H1 (cell line): ENCODE data around the gene CSAG2. TPM values are rescaled to one million over a fixed set of nuclear protein-coding genes. Genes with fewer than 3 reads are reported as not detected.
"Not testable (repeated sequence)": the region's sequence is repeated elsewhere in the genome, so short reads cannot be mapped to it uniquely, and the experiment has no call there.

Source experiments
- CTCF ChIA-PET: fragments of 300-600 bp; sonication (Branson Sonifier 250); formaldehyde crosslinking; loops from one replicate; lab custom pipeline; 2021; ENCODE audit not compliant: partially characterized antibody; lab: Charles Lee
- POLR2A ChIA-PET: fragments of 300-600 bp; sonication (Branson Sonifier 250); formaldehyde crosslinking; loops from one replicate; lab custom pipeline; 2021; ENCODE audit warnings: inconsistent platforms; ENCODE audit not compliant: partially characterized antibody; lab: Charles Lee
- DNase-seq, 2 experiments: peaks; one replicate each; pipeline versions ENCODE4 v3.0.0 to v3.0.0-alpha.2; 2010 to 2022; ENCODE audit warnings: low spot score in 2 of 2, low read depth in 1 of 2, mixed read lengths in 1 of 2
- FAIRE-seq: peaks from 2 replicates; lab custom pipeline; 2011; peaks lifted over from hg19 to GRCh38; lab: Jason Lieb, UNC
- H2AFZ ChIP-seq: 2 replicates; pipeline ENCODE4 v1.8.1; 2012; ENCODE audit warnings: low read length, inconsistent platforms
- H2AK5ac ChIP-seq: 2 replicates; pipeline ENCODE4 v1.6.1; 2013; ENCODE audit warnings: low read depth, low read length
- H2BK120ac ChIP-seq: replicated peaks from 2 replicates; pipeline ENCODE3; 2013; ENCODE audit warnings: low read depth, low read length, inconsistent platforms
- H2BK12ac ChIP-seq: 2 replicates; pipeline ENCODE4 v1.6.1; 2013; ENCODE audit warnings: low read depth, low read length
- H2BK15ac ChIP-seq: 2 replicates; pipeline ENCODE4 v1.6.1; 2013; ENCODE audit warnings: low read length
- H2BK20ac ChIP-seq: 2 replicates; pipeline ENCODE4 v1.6.1; 2013; ENCODE audit warnings: low read length
- H2BK5ac ChIP-seq: 2 replicates; pipeline ENCODE4 v1.6.1; 2013; ENCODE audit warnings: low read depth, low read length
- H3K14ac ChIP-seq: 2 replicates; pipeline ENCODE4 v1.6.1; 2013; ENCODE audit warnings: inconsistent platforms; ENCODE audit not compliant: insufficient read length
- H3K18ac ChIP-seq: 2 replicates; pipeline ENCODE4 v1.6.1; 2013; ENCODE audit warnings: low read length; ENCODE audit errors: extremely low read depth
- H3K23ac ChIP-seq: 2 replicates; pipeline ENCODE4 v1.6.1; 2013; ENCODE audit warnings: inconsistent platforms; ENCODE audit not compliant: insufficient read length
- H3K23me2 ChIP-seq: 2 replicates; pipeline ENCODE4 v1.6.1; 2013; ENCODE audit warnings: low read depth, low read length
- H3K27ac ChIP-seq: 2 replicates; pipeline ENCODE4 v1.6.1; 2011; ENCODE audit warnings: low read depth, low read length, inconsistent platforms
- H3K27me3 ChIP-seq, 4 experiments: replicated peaks in 1 of 4; 1 replicate in 1 of 4; 2 replicates in 3 of 4; pipeline versions ENCODE4 v1.6.1 to v1.8.1; 2011 to 2013; ENCODE audit warnings: low read length in 3 of 4, mild to moderate bottlenecking in 3 of 4, inconsistent platforms in 2 of 4, mixed read lengths in 2 of 4, moderate library complexity in 1 of 4; ENCODE audit not compliant: control insufficient read depth in 3 of 4, insufficient read depth in 3 of 4; ENCODE audit errors: extremely low read depth in 1 of 4
- H3K36me3 ChIP-seq, 4 experiments: 2 replicates each; pipeline versions ENCODE4 v1.6.1 to v1.8.1; 2011 to 2013; ENCODE audit warnings: mild to moderate bottlenecking in 4 of 4, low read length in 3 of 4, moderate library complexity in 2 of 4, control low read depth in 1 of 4, inconsistent platforms in 1 of 4; ENCODE audit not compliant: insufficient read depth in 4 of 4, control insufficient read depth in 2 of 4
- H3K4ac ChIP-seq: replicated peaks from 2 replicates; pipeline ENCODE3; 2013; ENCODE audit warnings: low read length, low read depth, mixed read lengths, inconsistent platforms; ENCODE audit not compliant: insufficient read length
- H3K4me1 ChIP-seq, 4 experiments: replicated peaks in 1 of 4; 1 replicate in 1 of 4; 2 replicates in 3 of 4; pipeline versions ENCODE4 v1.6.1 to v1.8.1; 2011 to 2013; ENCODE audit warnings: low read length in 3 of 4, inconsistent platforms in 2 of 4, mixed read lengths in 1 of 4; ENCODE audit not compliant: insufficient read depth in 4 of 4, control insufficient read depth in 3 of 4
- H3K4me2 ChIP-seq, 2 experiments: 2 replicates each; pipeline versions ENCODE4 v1.6.1 to v1.8.1; 2011 to 2013; ENCODE audit warnings: low read depth in 2 of 2, low read length in 2 of 2, control low read depth in 1 of 2, inconsistent platforms in 1 of 2, mild to moderate bottlenecking in 1 of 2; ENCODE audit not compliant: insufficient read depth in 1 of 2
- H3K4me3 ChIP-seq, 4 experiments: fragments of 200-600, 300-600 bp in 1 of 4; sonication (generic), shearing (Covaris generic), sonication (Bioruptor Twin) in 1 of 4; 2 replicates each; pipeline versions ENCODE4 v1.5.1 to v1.8.1; 2011 to 2016; ENCODE audit warnings: low read length in 4 of 4, low read depth in 3 of 4, control low read depth in 2 of 4, inconsistent platforms in 2 of 4, mild to moderate bottlenecking in 2 of 4, mixed read lengths in 1 of 4, moderate library complexity in 1 of 4; ENCODE audit not compliant: insufficient read depth in 2 of 4; ENCODE audit errors: extremely low read depth in 1 of 4
- H3K56ac ChIP-seq: replicated peaks from 2 replicates; pipeline ENCODE3; 2013; ENCODE audit warnings: low read depth, mild to moderate bottlenecking, mixed read lengths, low read length, inconsistent platforms; ENCODE audit not compliant: insufficient read length
- H3K79me1 ChIP-seq: 2 replicates; pipeline ENCODE4 v1.6.1; 2013; ENCODE audit warnings: low read depth, low read length, control low read depth
- H3K79me2 ChIP-seq, 2 experiments: 2 replicates each; pipeline versions ENCODE4 v1.6.1 to v1.8.1; 2012 to 2013; ENCODE audit warnings: low read length in 2 of 2, mild to moderate bottlenecking in 2 of 2, inconsistent platforms in 1 of 2; ENCODE audit not compliant: insufficient read depth in 2 of 2, control insufficient read depth in 1 of 2
- H3K9ac ChIP-seq, 4 experiments: replicated peaks in 1 of 4; 1 replicate in 1 of 4; 2 replicates in 3 of 4; pipeline versions ENCODE4 v1.6.1 to v1.8.1; 2011 to 2013; ENCODE audit warnings: low read depth in 3 of 4, low read length in 3 of 4, control low read depth in 2 of 4, mild to moderate bottlenecking in 2 of 4, moderate library complexity in 2 of 4, inconsistent platforms in 1 of 4; ENCODE audit errors: extremely low read depth in 1 of 4
- H3K9me3 ChIP-seq, 2 experiments: 2 replicates each; pipeline versions ENCODE4 v1.6.1 to v1.8.1; 2012 to 2013; ENCODE audit warnings: mild to moderate bottlenecking in 2 of 2, moderate library complexity in 2 of 2, control low read depth in 1 of 2, inconsistent platforms in 1 of 2, low read depth in 1 of 2, low read length in 1 of 2, mixed read lengths in 1 of 2; ENCODE audit not compliant: insufficient read depth in 2 of 2
- H4K20me1 ChIP-seq, 2 experiments: replicated peaks in 1 of 2; 2 replicates each; pipeline versions ENCODE3 to v1.8.1; 2011 to 2013; ENCODE audit warnings: inconsistent platforms in 2 of 2, low read length in 2 of 2, mild to moderate bottlenecking in 1 of 2; ENCODE audit not compliant: insufficient read depth in 2 of 2, control insufficient read depth in 1 of 2
- H4K5ac ChIP-seq: 2 replicates; pipeline ENCODE4 v1.6.1; 2013; ENCODE audit warnings: low read length, low read depth, mixed read lengths, inconsistent platforms; ENCODE audit not compliant: insufficient read length
- H4K8ac ChIP-seq: 2 replicates; pipeline ENCODE4 v1.8.0; 2013; ENCODE audit warnings: mild to moderate bottlenecking, moderate library complexity, low read length, inconsistent platforms; ENCODE audit not compliant: insufficient read depth; ENCODE audit errors: extremely low read depth
- H4K91ac ChIP-seq: replicated peaks from 2 replicates; pipeline ENCODE3; 2013; ENCODE audit warnings: low read length, mixed read lengths, inconsistent platforms; ENCODE audit not compliant: insufficient read length
- WGBS, 2 experiments: shearing (Covaris generic) in 1 of 2; methylation state at CpG; one replicate each; pipeline versions ENCODE4 v1.1.6 to v1.1.7; 2013 to 2015; ENCODE audit warnings: low lambda C conversion rate in 2 of 2, mixed read lengths in 2 of 2, inconsistent platforms in 1 of 2, low coverage in 1 of 2, missing lambda C conversion rate in 1 of 2; ENCODE audit not compliant: insufficient replicate concordance in 2 of 2, insufficient coverage in 1 of 2, insufficient read length in 1 of 2; ENCODE audit errors: extremely low coverage in 1 of 2, missing lambda C conversion rate in 1 of 2; 5-methylcytosine and 5-hydroxymethylcytosine counted together
- polyA plus RNA-seq, 7 experiments: library from polyadenylated mRNA; depleted of rRNA in 3 of 7; stranded (reverse) in 5 of 7; unstranded in 2 of 7; fragments of >200 nt in 5 of 7; fragments of 200-250 nt in 2 of 7; gene quantifications; 1 replicate in 5 of 7; 2 replicates in 1 of 7; 4 replicates in 1 of 7; pipeline versions ENCODE4 v1.2.1 to v1.2.3, GENCODE V29; 2011 to 2013; ENCODE audit warnings: missing spikeins in 2 of 7, mixed read lengths in 2 of 7
- total RNA-seq: library from RNA; stranded (reverse); fragmentation: NEBNext Ultra II Directional; extraction: Animal tissue kit (Norgen Biotek cat#: 25700); gene quantifications from 2 replicates; pipeline ENCODE4 v1.2.1, GENCODE V29; 2021

CSAG2 gene
- total and polyA plus RNA-seq, 2 of the 8 experiments (the other 6 are each of a cell fraction or from before 2014, with no cell fraction given): 0.39 TPM; not detected in 1

GRCh38 chrX:152713815-152714787 lies 5.0 kb upstream of the CSAG2 start, which contains the start of gene MAGEA2B:
Gene MAGEA2B, plus strand, starts transcription at chrX:152714628. Its CDS starts 2,479 bp downstream, at chrX:152717107.
- H3K36me3 ChIP-seq, H2BK5ac ChIP-seq, H2BK120ac ChIP-seq, H2BK20ac ChIP-seq, H4K20me1 ChIP-seq, H2BK15ac ChIP-seq, H3K4ac ChIP-seq, H2AFZ ChIP-seq, H3K27ac ChIP-seq, H3K23ac ChIP-seq, H3K4me3 ChIP-seq, H3K18ac ChIP-seq, H3K14ac ChIP-seq, H3K27me3 ChIP-seq, H2BK12ac ChIP-seq, POLR2A ChIA-PET, H3K79me2 ChIP-seq, H3K4me1 ChIP-seq, H4K91ac ChIP-seq, H3K79me1 ChIP-seq, H2AK5ac ChIP-seq, H4K5ac ChIP-seq, H3K9ac ChIP-seq, H3K4me2 ChIP-seq, H3K23me2 ChIP-seq, H4K8ac ChIP-seq, DNase-seq, H3K56ac ChIP-seq, CTCF ChIA-PET, H3K9me3 ChIP-seq: not testable (repeated sequence)
- peak; percentile 78 for FAIRE-seq
- WGBS, 2 experiments: no CpG with 5 or more reads among the region's 35 CpGs
